HCT116 (cell line): ENCODE data around the gene CNTNAP2.

ENCODE experiments used
- ATF3 ChIP-seq: IDR thresholded peaks from 2 replicates; pipeline ENCODE4 v1.6.1; 2012
- CTCF ChIP-seq, 3 experiments: fragments of 200-600 bp in 1 of 3; sonication (generic) in 1 of 3; IDR thresholded peaks in 2 of 3; conservative IDR thresholded peaks in 1 of 3; 2 replicates each; pipeline ENCODE4 v1.5.1; 2012 to 2017; ENCODE audit warnings: low read depth in 2 of 3, low read length in 2 of 3, antibody characterized with exemption in 1 of 3, borderline replicate concordance in 1 of 3, control low read depth in 1 of 3, mild to moderate bottlenecking in 1 of 3, mixed read lengths in 1 of 3, mixed run types in 1 of 3, moderate library complexity in 1 of 3; ENCODE audit not compliant: insufficient read depth in 1 of 3
- EGR1 ChIP-seq: IDR thresholded peaks from 2 replicates; pipeline ENCODE4 v1.6.1; 2012; ENCODE audit warnings: low read depth
- ELF1 ChIP-seq: IDR thresholded peaks from 2 replicates; pipeline ENCODE4 v1.6.1; 2012; ENCODE audit warnings: low read depth, borderline replicate concordance
- EZH2 ChIP-seq: fragments of 200-600 bp; sonication (generic); IDR thresholded peaks from 2 replicates; pipeline ENCODE4 v1.6.1; 2017; ENCODE audit warnings: antibody characterized with exemption, mixed run types
- EZH2phosphoT487 ChIP-seq: fragments of 200-600 bp; IDR thresholded peaks from 2 replicates; pipeline ENCODE4 v1.6.1; 2018; ENCODE audit warnings: antibody characterized with exemption, borderline replicate concordance
- MAX ChIP-seq: IDR thresholded peaks from 2 replicates; pipeline ENCODE4 v1.6.1; 2012
- POLR2A ChIP-seq: IDR thresholded peaks from 2 replicates; pipeline ENCODE4 v1.7.0; 2011; ENCODE audit warnings: borderline replicate concordance; ENCODE audit not compliant: insufficient read depth, insufficient read length; ENCODE audit errors: extremely low read depth
- POLR2AphosphoS5 ChIP-seq: IDR thresholded peaks from 2 replicates; pipeline ENCODE4 v1.6.1; 2011; ENCODE audit warnings: mild to moderate bottlenecking, low read depth, low read length, moderate library complexity
- REST ChIP-seq: IDR thresholded peaks from 2 replicates; pipeline ENCODE4 v1.6.1; 2012; ENCODE audit warnings: low read depth
- SIN3A ChIP-seq: IDR thresholded peaks from 2 replicates; pipeline ENCODE4 v1.6.1; 2012; ENCODE audit warnings: low read depth
- TCF7L2 ChIP-seq: IDR thresholded peaks from 2 replicates; pipeline ENCODE4 v1.7.0; 2011; ENCODE audit warnings: borderline replicate concordance, inconsistent platforms; ENCODE audit not compliant: insufficient read depth, insufficient read length; ENCODE audit errors: extremely low read depth
- ZBTB33 ChIP-seq: IDR thresholded peaks from 2 replicates; pipeline ENCODE4 v1.6.1; 2011; ENCODE audit warnings: mild to moderate bottlenecking, low read length, moderate library complexity; ENCODE audit not compliant: insufficient replicate concordance; ENCODE audit errors: extremely low read depth

- TF ChIP-seq POLR2A: no peak
- TF ChIP-seq SIN3A: no peak
- no peak for TF ChIP-seq CTCF (IDR thresholded peaks at IDR 0.05 in 2 of 3, conservative IDR thresholded peaks at IDR 0.05 in 1 of 3; ENCODE audit: borderline replicate concordance in 1 of 3, insufficient read depth in 1 of 3, low read depth in 2 of 3, low read length in 2 of 3)
- TF ChIP-seq POLR2AphosphoS5: no peak
- TF ChIP-seq REST: no peak
- no peak for TF ChIP-seq MAX
- no peak for TF ChIP-seq ELF1
- no peak for TF ChIP-seq EZH2phosphoT487
- no peak for TF ChIP-seq ATF3
- no peak for TF ChIP-seq EZH2
- no peak for TF ChIP-seq TCF7L2
- TF ChIP-seq ZBTB33: no peak
- TF ChIP-seq EGR1: no peak
These were observed 592.9 kb downstream of the CNTNAP2 start for GRCh38 chr7:146709451-146710027.
